GM12878 (cell line): ENCODE data around the gene PCDHGA1. TPM values are rescaled to one million over a fixed set of nuclear protein-coding genes. Genes with fewer than 3 reads are reported as not detected.
A peak's percentile ranks its signal among the peaks of the same experiment; 100 is the strongest.

Experiments
- ATAC-seq: fragments of 200-7000 bp; cut with Tn5 transposase; 3 replicates; pipeline ENCODE4 v1.9.1; 2020; ENCODE audit warnings: mild to moderate bottlenecking, moderate library complexity
- BruUV-seq: library from RNA; stranded (reverse); fragments of 400-500 nt; replicated peaks from 2 replicates; lab custom pipeline; 2021; lab: Mats Ljungman, UMichigan
- CTCF ChIA-PET: fragments of 300-600 bp; sonication (Branson Sonifier 250); formaldehyde crosslinking; extraction: SDS; loops from one replicate; lab custom pipeline; 2021; ENCODE audit warnings: inconsistent platforms; lab: Yijun Ruan, JAX
- POLR2A ChIA-PET: fragments of 350-600 bp; formaldehyde crosslinking; extraction: SDS; loops from one replicate; lab custom pipeline; 2021; ENCODE audit warnings: inconsistent platforms; lab: Charles Lee
- RAD21 ChIA-PET: fragments of 300-600 bp; sonication (Branson Sonifier 250); formaldehyde crosslinking; loops from one replicate; lab custom pipeline; 2023; ENCODE audit warnings: antibody characterized with exemption; ENCODE audit not compliant: unreplicated experiment; lab: Charles Lee
- SMC1A ChIA-PET: fragments of 300-600 bp; sonication (Branson Sonifier 250); formaldehyde crosslinking; loops from one replicate; lab custom pipeline; 2023; ENCODE audit not compliant: unreplicated experiment, uncharacterized antibody; lab: Charles Lee
- DNase-seq: peaks from one replicate; pipeline ENCODE4 v3.0.0-alpha.2; 2011; ENCODE audit warnings: low read depth, low spot score
- FAIRE-seq: peaks from 3 replicates; lab custom pipeline; 2011; peaks lifted over from hg19 to GRCh38; lab: Jason Lieb, UNC
- H2AFZ ChIP-seq: 2 replicates; pipeline ENCODE4 v1.6.0; 2011; ENCODE audit warnings: low read depth, low read length, control low read depth; ENCODE audit not compliant: control insufficient read depth
- H3K27ac ChIP-seq: 2 replicates; pipeline ENCODE4 v1.5.1; 2011; ENCODE audit warnings: control low read depth; ENCODE audit not compliant: control insufficient read depth, insufficient read depth
- H3K27me3 ChIP-seq, 2 experiments: replicated peaks in 1 of 2; 2 replicates each; pipeline versions ENCODE4 v1.6.0 to v1.6.1; 2011; ENCODE audit warnings: low read length in 1 of 2; ENCODE audit not compliant: control insufficient read depth in 2 of 2, insufficient read depth in 2 of 2
- H3K36me3 ChIP-seq, 2 experiments: 2 replicates each; pipeline ENCODE4 v1.5.1; 2011; ENCODE audit warnings: low read length in 1 of 2; ENCODE audit not compliant: control insufficient read depth in 2 of 2, insufficient read depth in 2 of 2
- H3K4me1 ChIP-seq: 2 replicates; pipeline ENCODE4 v1.6.1; 2011; ENCODE audit warnings: mild to moderate bottlenecking, low read length, moderate library complexity, mixed read lengths; ENCODE audit not compliant: control insufficient read depth, insufficient read depth
- H3K4me2 ChIP-seq: 2 replicates; pipeline ENCODE4 v1.6.0; 2011; ENCODE audit warnings: control low read depth; ENCODE audit not compliant: control insufficient read depth, insufficient read depth
- H3K4me3 ChIP-seq: fragments of 200-600 bp; sonication (generic); 2 replicates; pipeline ENCODE4 v1.5.1; 2016
- H3K79me2 ChIP-seq: 2 replicates; pipeline ENCODE4 v1.6.0; 2011; ENCODE audit warnings: low read length; ENCODE audit not compliant: control insufficient read depth, insufficient read depth
- H3K9ac ChIP-seq: 2 replicates; pipeline ENCODE4 v1.8.0; 2011; ENCODE audit warnings: low read length, control low read depth, mixed read lengths; ENCODE audit not compliant: control insufficient read depth, insufficient read depth
- H3K9me3 ChIP-seq: replicated peaks from 3 replicates; pipeline ENCODE4 v1.5.1; 2011; ENCODE audit warnings: mild to moderate bottlenecking, low read length; ENCODE audit not compliant: control insufficient read depth, insufficient read depth
- H4K20me1 ChIP-seq: 2 replicates; pipeline ENCODE4 v1.6.0; 2011; ENCODE audit not compliant: control insufficient read depth, insufficient read depth
- BMI1 ChIP-seq: fragments of 450-650 bp; IDR thresholded peaks from 2 replicates; pipeline ENCODE4 v1.6.1; 2016; ENCODE audit warnings: mild to moderate bottlenecking, moderate library complexity, borderline replicate concordance
- CHD1 ChIP-seq: IDR thresholded peaks from 2 replicates; pipeline ENCODE4 v1.6.1; 2012; ENCODE audit warnings: low read depth, low read length, improper control_type of control experiment
- CTCF ChIP-seq, 3 experiments: IDR thresholded peaks in 2 of 3; conservative IDR thresholded peaks in 1 of 3; 2 replicates each; pipeline ENCODE4 v1.5.1; 2011; ENCODE audit warnings: low read depth in 3 of 3, low read length in 3 of 3, mild to moderate bottlenecking in 3 of 3, control low read depth in 2 of 3, moderate library complexity in 2 of 3, inconsistent platforms in 1 of 3, mixed read lengths in 1 of 3; ENCODE audit not compliant: control insufficient read depth in 2 of 3, insufficient read depth in 1 of 3; ENCODE audit errors: extremely low read depth in 1 of 3
- DPF2 ChIP-seq: fragments of 450-650 bp; IDR thresholded peaks from 2 replicates; pipeline ENCODE4 v1.6.1; 2017; ENCODE audit warnings: mild to moderate bottlenecking
- GABPA ChIP-seq: IDR thresholded peaks from 2 replicates; pipeline ENCODE4 v1.6.1; 2014; ENCODE audit warnings: antibody characterized with exemption, low read depth, mild to moderate bottlenecking, inconsistent platforms
- HDAC6 ChIP-seq: fragments of 200-600 bp; sonication (generic); IDR thresholded peaks from one replicate; pipeline ENCODE4 v1.8.0; 2017; ENCODE audit warnings: antibody characterized with exemption; ENCODE audit not compliant: unreplicated experiment
- HSF1 ChIP-seq: fragments of 150-350 bp; IDR thresholded peaks from 2 replicates; pipeline ENCODE4 v1.6.1; 2014; ENCODE audit warnings: mild to moderate bottlenecking, low read depth, low read length
- KLF5 ChIP-seq: fragments of 450-650 bp; IDR thresholded peaks from 2 replicates; pipeline ENCODE4 v1.6.1; 2014; ENCODE audit warnings: mild to moderate bottlenecking; ENCODE audit not compliant: partially characterized antibody
- RCOR1 ChIP-seq: conservative IDR thresholded peaks from 2 replicates; pipeline ENCODE4 v1.6.1; 2012; ENCODE audit warnings: low read depth, low read length, improper control_type of control experiment
- RFX5 ChIP-seq: IDR thresholded peaks from 2 replicates; pipeline ENCODE4 v1.6.1; 2011; ENCODE audit warnings: low read depth, low read length, improper control_type of control experiment
- RUNX3 ChIP-seq: IDR thresholded peaks from 2 replicates; pipeline ENCODE4 v1.6.1; 2012; ENCODE audit warnings: low read length, inconsistent platforms
- SIN3A ChIP-seq: IDR thresholded peaks from 2 replicates; pipeline ENCODE4 v1.6.1; 2012; ENCODE audit warnings: low read depth, low read length, improper control_type of control experiment
- SKIL ChIP-seq: fragments of 450-650 bp; IDR thresholded peaks from 2 replicates; pipeline ENCODE4 v1.6.1; 2017; ENCODE audit warnings: mild to moderate bottlenecking, low read depth, inconsistent platforms; ENCODE audit not compliant: poor library complexity, severe bottlenecking
- SPI1 ChIP-seq: IDR thresholded peaks from 2 replicates; pipeline ENCODE4 v1.6.1; 2011; ENCODE audit warnings: low read depth, mild to moderate bottlenecking, low read length, moderate library complexity, borderline replicate concordance; ENCODE audit not compliant: insufficient read depth
- USF2 ChIP-seq: IDR thresholded peaks from 2 replicates; pipeline ENCODE4 v1.6.1; 2011; ENCODE audit warnings: low read depth, low read length, improper control_type of control experiment, borderline replicate concordance
- ZNF622 ChIP-seq: fragments of 450-650 bp; IDR thresholded peaks from 2 replicates; pipeline ENCODE4 v1.6.1; 2017; ENCODE audit warnings: mild to moderate bottlenecking, inconsistent platforms
- ZSCAN29 ChIP-seq: fragments of 450-650 bp; IDR thresholded peaks from 2 replicates; pipeline ENCODE4 v1.6.1; 2017; ENCODE audit warnings: mild to moderate bottlenecking, moderate library complexity
- WGBS: methylation state at CpG from one replicate; pipeline ENCODE4 v1.1.6; 2016; ENCODE audit warnings: low lambda C conversion rate; ENCODE audit not compliant: insufficient replicate concordance, insufficient coverage; ENCODE audit errors: missing lambda C conversion rate; 5-methylcytosine and 5-hydroxymethylcytosine counted together
- in situ Hi-C: fragments of 300-500 bp; cut with MboI; formaldehyde crosslinking; loops from 9 replicates; pipeline ENCODE4 v1.14.3; 2018; ENCODE audit warnings: mixed read lengths
- intact Hi-C: fragments of 100-400 bp; cut with micrococcal nuclease; formaldehyde crosslinking; loops from one replicate; pipeline ENCODE4 v1.14.2; 2022; ENCODE audit not compliant: unreplicated experiment
- polyA plus RNA-seq, 11 experiments: library from polyadenylated mRNA; depleted of rRNA in 4 of 11; unstranded in 6 of 11; stranded (reverse) in 5 of 11; fragments of >200 nt; fragmentation: Nextera tagmentation in 4 of 11; fragmentation: Illumina TruSeq in 1 of 11; extraction: Ambion mirVana in 4 of 11; extraction: Trizol in 1 of 11; gene quantifications; 1 replicate in 1 of 11; 2 replicates in 10 of 11; pipeline versions ENCODE4 v1.2.1 to v1.2.3, GENCODE V29; 2011 to 2016; ENCODE audit warnings: inconsistent platforms in 2 of 11, missing spikeins in 2 of 11, low read depth in 1 of 11
- total RNA-seq, 4 experiments: library from RNA; depleted of rRNA in 3 of 4; stranded (reverse); fragments of >200 nt in 3 of 4; fragmentation: Illumina TruSeq in 1 of 4; extraction: Trizol in 1 of 4; gene quantifications; 2 replicates each; pipeline versions ENCODE4 v1.2.1 to v1.2.3, GENCODE V29; 2013 to 2021

PCDHGA1 gene
- total and polyA plus RNA-seq, 10 of the 15 experiments (the other 5 are each of a cell fraction or from before 2014, with no cell fraction given) = 0.02 to 0.51 (median 0.19) TPM; not detected in 3

DNA sequence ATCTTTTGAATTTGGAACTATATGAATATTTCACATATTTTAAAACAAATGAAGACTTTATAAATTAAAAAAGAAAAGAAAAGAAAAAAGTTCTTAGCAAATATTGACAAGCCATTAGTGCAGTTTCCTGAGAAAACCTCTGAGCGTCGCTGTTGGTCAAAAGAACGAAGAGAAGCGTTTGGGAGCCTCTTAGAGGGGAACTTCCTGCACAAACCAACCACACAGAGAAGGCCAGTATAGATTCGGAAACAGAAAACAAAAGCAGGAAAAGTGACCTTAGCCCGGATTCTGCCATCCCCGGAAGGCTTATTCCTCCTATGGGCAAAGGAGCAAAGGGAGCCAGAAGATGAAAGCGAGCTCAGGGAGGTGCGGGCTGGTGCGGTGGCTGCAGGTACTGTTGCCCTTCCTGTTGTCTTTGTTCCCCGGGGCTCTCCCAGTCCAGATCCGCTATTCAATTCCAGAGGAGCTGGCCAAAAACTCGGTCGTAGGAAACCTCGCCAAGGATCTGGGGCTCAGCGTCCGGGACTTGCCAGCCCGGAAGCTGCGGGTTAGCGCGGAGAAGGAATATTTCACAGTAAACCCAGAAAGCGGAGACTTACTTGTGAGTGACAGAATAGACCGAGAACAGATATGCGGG, 29.6 kb downstream of the PCDHGA1 start, which contains the start of gene PCDHGB2 (continued):
- TF ChIP-seq SKIL = no peak
- TF ChIP-seq GABPA = no peak
- TF ChIP-seq CTCF (IDR thresholded peaks at IDR 0.05 in 2 of 3, conservative IDR thresholded peaks at IDR 0.05 in 1 of 3; ENCODE audit: control insufficient read depth in 2 of 3, extremely low read depth in 1 of 3, insufficient read depth in 1 of 3, low read depth in 3 of 3, low read length in 3 of 3) = peak; percentile 7 to 53 (median 35); a peak in 4 of 6 replicates

DNA sequence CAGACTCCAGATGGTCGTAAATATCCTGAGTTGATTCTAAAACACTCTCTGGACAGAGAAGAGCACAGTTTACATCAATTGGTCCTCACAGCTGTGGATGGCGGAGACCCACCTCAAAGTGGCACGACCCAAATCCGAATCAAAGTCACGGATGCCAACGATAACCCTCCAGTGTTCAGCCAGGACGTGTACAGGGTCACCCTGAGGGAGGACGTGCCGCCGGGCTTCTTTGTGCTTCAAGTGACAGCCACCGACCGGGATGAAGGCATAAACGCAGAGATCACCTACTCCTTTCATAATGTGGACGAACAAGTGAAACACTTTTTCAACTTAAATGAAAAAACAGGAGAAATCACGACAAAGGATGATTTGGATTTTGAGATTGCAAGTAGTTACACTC, 30.4 kb downstream of the PCDHGA1 start:
- CTCF ChIA-PET = interaction anchor here (0.7 to 1.2 kb wide), 3 partner anchors 9 to 111 kb away, joined by 3 to 4 read pairs (median 3); partner anchors contain the start of gene PCDHGB3
- ATAC-seq = no peak
- Histone ChIP-seq H3K27me3 (no peaks in the 10 kb centered on the region), H3K9ac (no peak overlapping the region), H4K20me1 (no peaks in the 10 kb centered on the region), H3K9me3 (peaks cover 7% of the 10 kb centered on the region; the same call in 2 of the 3 replicates), H3K27ac (no peak overlapping the region), H3K4me3 (no peak overlapping the region), H2AFZ (no peak overlapping the region), H3K36me3 (no peaks in the 10 kb centered on the region), H3K4me2 (no peak overlapping the region), H3K4me1 (no peaks in the 10 kb centered on the region), H3K79me2 (no peaks in the 10 kb centered on the region)
- in situ Hi-C loops (no loop called here), intact Hi-C loops (no loop called here)
- TF ChIP-seq RUNX3 = no peak
- no peak for TF ChIP-seq RCOR1
- TF ChIP-seq SIN3A = no peak
- no peak for TF ChIP-seq HSF1
- TF ChIP-seq USF2 = no peak
- TF ChIP-seq BMI1 = no peak
- no peak for TF ChIP-seq SPI1
- TF ChIP-seq ZNF622 = no peak
- no peak for TF ChIP-seq ZSCAN29
- TF ChIP-seq RFX5 = no peak
- TF ChIP-seq KLF5 = no peak
- no peak for TF ChIP-seq CHD1
- TF ChIP-seq DPF2 = no peak
- no peak for TF ChIP-seq GABPA
- TF ChIP-seq HDAC6 = no peak
- no TSS peak for BruUV-seq
- RAD21 ChIA-PET = no interaction called here
- WGBS = 82% methylated on average over 15 of the region's 15 CpGs
- POLR2A ChIA-PET = no interaction called here
- no peak for FAIRE-seq
- SMC1A ChIA-PET = no interaction called here
- DNase-seq = no peak
